Hepatocyte (in vitro differentiated cells): ENCODE results near the gene ZBTB14.

ENCODE experiments used
- EZH2phosphoT487 ChIP-seq: fragments of 200-600 bp; sonication (generic); IDR thresholded peaks from one replicate; pipeline ENCODE4 v1.6.1; 2018; ENCODE audit warnings: antibody characterized with exemption, mild to moderate bottlenecking, low read depth, moderate library complexity; ENCODE audit not compliant: unreplicated experiment, severe bottlenecking
- TF ChIP-seq, protein P1 (sequence below): fragments of 200-600 bp; sonication (generic); IDR thresholded peaks from 2 replicates; pipeline ENCODE4 v1.5.1; 2016; ENCODE audit warnings: antibody characterized with exemption, mild to moderate bottlenecking; ENCODE audit not compliant: poor library complexity

DNA sequence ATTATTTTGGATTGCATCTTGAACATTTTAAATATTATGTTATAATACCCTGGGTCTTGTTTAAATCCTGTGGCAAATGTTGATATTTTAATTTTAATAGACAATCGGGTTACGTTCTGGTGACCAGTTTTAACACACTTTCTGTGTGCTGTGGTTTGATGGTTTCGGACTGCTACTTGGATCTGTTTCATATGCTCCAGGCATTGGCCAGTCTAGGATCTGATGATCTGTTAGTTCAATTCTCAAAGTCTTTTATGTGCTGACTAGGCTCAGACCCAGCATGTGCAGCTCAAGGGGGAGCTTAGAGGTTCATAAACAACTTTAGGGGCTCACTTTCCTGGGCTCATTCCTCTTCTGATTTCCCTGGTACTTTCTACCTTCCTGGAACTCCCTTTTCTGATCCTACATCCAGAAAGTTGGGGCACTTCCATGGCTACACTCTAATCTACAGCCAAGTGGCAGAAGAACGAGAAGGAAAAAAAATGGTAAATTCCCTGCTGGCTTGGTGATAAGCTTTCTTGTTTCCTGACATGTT lies 5.0 kb upstream of the ZBTB14 start:
- TF ChIP-seq, protein P1, sequence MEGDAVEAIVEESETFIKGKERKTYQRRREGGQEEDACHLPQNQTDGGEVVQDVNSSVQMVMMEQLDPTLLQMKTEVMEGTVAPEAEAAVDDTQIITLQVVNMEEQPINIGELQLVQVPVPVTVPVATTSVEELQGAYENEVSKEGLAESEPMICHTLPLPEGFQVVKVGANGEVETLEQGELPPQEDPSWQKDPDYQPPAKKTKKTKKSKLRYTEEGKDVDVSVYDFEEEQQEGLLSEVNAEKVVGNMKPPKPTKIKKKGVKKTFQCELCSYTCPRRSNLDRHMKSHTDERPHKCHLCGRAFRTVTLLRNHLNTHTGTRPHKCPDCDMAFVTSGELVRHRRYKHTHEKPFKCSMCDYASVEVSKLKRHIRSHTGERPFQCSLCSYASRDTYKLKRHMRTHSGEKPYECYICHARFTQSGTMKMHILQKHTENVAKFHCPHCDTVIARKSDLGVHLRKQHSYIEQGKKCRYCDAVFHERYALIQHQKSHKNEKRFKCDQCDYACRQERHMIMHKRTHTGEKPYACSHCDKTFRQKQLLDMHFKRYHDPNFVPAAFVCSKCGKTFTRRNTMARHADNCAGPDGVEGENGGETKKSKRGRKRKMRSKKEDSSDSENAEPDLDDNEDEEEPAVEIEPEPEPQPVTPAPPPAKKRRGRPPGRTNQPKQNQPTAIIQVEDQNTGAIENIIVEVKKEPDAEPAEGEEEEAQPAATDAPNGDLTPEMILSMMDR: no peak
- no peak for TF ChIP-seq EZH2phosphoT487
